Parathyroid adenoma (tissue), 2 donors: ENCODE results near the gene ABCC5.

Experiments used
- H2AFZ ChIP-seq: fragments of 300-600 bp; sonication (generic); one replicate; pipeline ENCODE4 v1.7.0; 2017; ENCODE audit warnings: antibody characterized with exemption, mild to moderate bottlenecking
- H3K27ac ChIP-seq: fragments of 300-600 bp; sonication (generic); one replicate; pipeline ENCODE4 v1.7.0; 2017
- H3K27me3 ChIP-seq: fragments of 300-600 bp; sonication (generic); one replicate; pipeline ENCODE4 v1.7.0; 2017; ENCODE audit warnings: low read length; ENCODE audit not compliant: control insufficient read depth, insufficient read depth
- H3K36me3 ChIP-seq: fragments of 300-600 bp; sonication (generic); one replicate; pipeline ENCODE4 v1.7.0; 2017; ENCODE audit warnings: low read length; ENCODE audit not compliant: control insufficient read depth, insufficient read depth
- H3K4me1 ChIP-seq: fragments of 300-600 bp; sonication (generic); one replicate; pipeline ENCODE4 v1.7.0; 2017; ENCODE audit warnings: control low read depth
- H3K4me2 ChIP-seq: fragments of 300-600 bp; sonication (generic); one replicate; pipeline ENCODE4 v1.7.0; 2017; ENCODE audit warnings: low read length
- H3K4me3 ChIP-seq: fragments of 300-600 bp; sonication (generic); one replicate; pipeline ENCODE4 v1.7.0; 2017; ENCODE audit warnings: low read depth, low read length
- H3K79me2 ChIP-seq: fragments of 300-600 bp; sonication (generic); one replicate; pipeline ENCODE4 v1.7.0; 2017; ENCODE audit warnings: control low read depth
- H3K9ac ChIP-seq: fragments of 300-600 bp; sonication (generic); one replicate; pipeline ENCODE4 v1.7.0; 2017; ENCODE audit warnings: mild to moderate bottlenecking
- H3K9me3 ChIP-seq: fragments of 300-600 bp; sonication (generic); one replicate; pipeline ENCODE4 v1.7.0; 2017; ENCODE audit warnings: low read length; ENCODE audit not compliant: control insufficient read depth
- TF ChIP-seq, protein P1 (sequence below): fragments of 300-600 bp; sonication (generic); IDR thresholded peaks from one replicate; pipeline ENCODE4 v1.7.0; 2017; ENCODE audit warnings: antibody characterized with exemption, mild to moderate bottlenecking
- donor health status: primary hyperparathyroidism.

ABCC5 gene

GRCh38 chr3:183911763-183912506 lies 105.7 kb downstream of the ABCC5 start:
- Histone ChIP-seq H2AFZ (no peak overlapping the region), H3K4me3 (no peak overlapping the region), H3K27me3 (no peaks in the 10 kb centered on the region), H3K79me2 (no peaks in the 10 kb centered on the region), H3K4me2 (no peak overlapping the region), H3K36me3 (no peaks in the 10 kb centered on the region), H3K9ac (no peak overlapping the region), H3K27ac (no peak overlapping the region), H3K9me3 (no peaks in the 10 kb centered on the region), H3K4me1 (peaks cover 7% of the 10 kb centered on the region)
- TF ChIP-seq, protein P1, sequence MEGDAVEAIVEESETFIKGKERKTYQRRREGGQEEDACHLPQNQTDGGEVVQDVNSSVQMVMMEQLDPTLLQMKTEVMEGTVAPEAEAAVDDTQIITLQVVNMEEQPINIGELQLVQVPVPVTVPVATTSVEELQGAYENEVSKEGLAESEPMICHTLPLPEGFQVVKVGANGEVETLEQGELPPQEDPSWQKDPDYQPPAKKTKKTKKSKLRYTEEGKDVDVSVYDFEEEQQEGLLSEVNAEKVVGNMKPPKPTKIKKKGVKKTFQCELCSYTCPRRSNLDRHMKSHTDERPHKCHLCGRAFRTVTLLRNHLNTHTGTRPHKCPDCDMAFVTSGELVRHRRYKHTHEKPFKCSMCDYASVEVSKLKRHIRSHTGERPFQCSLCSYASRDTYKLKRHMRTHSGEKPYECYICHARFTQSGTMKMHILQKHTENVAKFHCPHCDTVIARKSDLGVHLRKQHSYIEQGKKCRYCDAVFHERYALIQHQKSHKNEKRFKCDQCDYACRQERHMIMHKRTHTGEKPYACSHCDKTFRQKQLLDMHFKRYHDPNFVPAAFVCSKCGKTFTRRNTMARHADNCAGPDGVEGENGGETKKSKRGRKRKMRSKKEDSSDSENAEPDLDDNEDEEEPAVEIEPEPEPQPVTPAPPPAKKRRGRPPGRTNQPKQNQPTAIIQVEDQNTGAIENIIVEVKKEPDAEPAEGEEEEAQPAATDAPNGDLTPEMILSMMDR = no peak

DNA sequence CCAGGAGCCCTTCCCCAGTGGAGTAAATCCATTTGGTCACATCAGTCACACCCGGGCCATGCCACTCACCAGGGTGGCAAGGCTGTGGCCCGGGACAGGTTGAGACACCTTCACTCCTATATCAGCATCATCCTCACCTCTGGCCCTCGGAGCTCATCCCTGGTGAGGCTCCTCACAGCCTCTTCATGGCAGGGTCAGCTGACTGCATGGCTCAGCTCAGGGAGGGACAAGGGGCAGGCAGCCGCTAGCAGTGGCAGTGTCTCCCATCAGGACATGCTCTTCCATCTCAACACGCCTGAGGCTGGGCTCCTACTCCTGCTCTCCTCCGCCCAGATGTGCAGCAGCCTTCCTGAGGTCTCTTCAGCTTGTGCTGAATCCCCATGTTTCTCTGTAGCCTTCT lies 106.6 kb downstream of the ABCC5 start:
- Histone ChIP-seq H3K9ac (no peak overlapping the region), H3K27ac (no peak overlapping the region), H3K79me2 (no peaks in the 10 kb centered on the region), H3K4me3 (no peak overlapping the region), H3K4me2 (no peak overlapping the region), H3K27me3 (no peaks in the 10 kb centered on the region), H2AFZ (no peak overlapping the region), H3K36me3 (no peaks in the 10 kb centered on the region), H3K4me1 (no peaks in the 10 kb centered on the region), H3K9me3 (no peaks in the 10 kb centered on the region)
- TF ChIP-seq, protein P1 = no peak

DNA sequence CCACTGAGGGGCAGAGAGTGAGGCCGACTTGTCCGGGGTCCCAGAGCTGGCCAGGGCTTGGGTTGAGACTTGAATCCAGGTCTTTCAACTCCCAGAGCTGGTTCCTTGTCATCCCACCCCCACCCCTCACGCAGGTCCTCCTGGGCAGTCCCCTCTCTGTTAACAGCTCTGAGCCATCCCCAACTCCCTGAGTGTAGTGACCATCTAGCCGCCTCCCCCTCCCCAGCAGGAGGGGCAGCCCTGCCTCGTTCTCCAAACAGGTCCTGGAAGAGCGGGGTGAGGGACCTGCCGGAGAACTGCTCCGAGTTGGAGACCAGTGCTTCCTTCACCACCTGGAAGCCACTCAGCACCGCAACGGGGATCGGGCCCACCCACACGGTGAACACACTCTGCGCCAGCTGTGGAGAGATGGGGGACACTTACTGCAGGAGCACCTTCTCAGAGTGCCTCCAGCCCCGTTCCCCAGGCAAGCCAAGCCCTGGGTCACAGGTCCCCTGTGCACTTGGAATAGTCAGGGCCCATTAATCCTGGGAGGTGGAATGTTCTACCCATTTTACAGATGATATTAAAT lies 108.6 kb downstream of the ABCC5 start:
- Histone ChIP-seq H3K79me2 (no peaks in the 10 kb centered on the region), H3K4me3 (no peak overlapping the region), H3K9me3 (no peaks in the 10 kb centered on the region), H3K4me1 (no peaks in the 10 kb centered on the region), H3K27ac (no peak overlapping the region), H3K27me3 (no peaks in the 10 kb centered on the region), H3K36me3 (no peaks in the 10 kb centered on the region), H3K4me2 (no peak overlapping the region), H3K9ac (no peak overlapping the region), H2AFZ (no peak overlapping the region)
- TF ChIP-seq, protein P1 = no peak

DNA sequence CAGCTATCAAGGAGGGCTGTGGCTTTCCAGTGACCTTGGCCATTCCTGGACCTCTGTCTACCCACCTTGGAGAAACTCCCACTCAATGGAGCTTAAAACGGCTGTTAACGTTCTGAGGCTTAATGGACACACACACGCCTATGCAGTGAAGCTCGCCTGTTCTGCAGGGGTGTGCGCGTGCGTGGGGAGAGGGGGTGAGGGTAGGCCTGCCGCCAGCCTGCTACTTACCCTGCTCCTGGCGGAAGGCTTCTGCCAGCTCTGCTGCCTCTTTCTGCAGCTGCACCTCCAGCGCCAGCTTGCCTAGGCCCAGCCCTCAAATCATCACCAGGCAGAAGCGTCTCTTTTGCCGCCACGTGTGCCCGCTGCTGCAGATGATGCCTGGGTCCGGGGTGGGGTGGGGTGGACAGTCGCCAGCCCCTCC lies 109.8 kb downstream of the ABCC5 start:
- no peak overlapping the region for H3K4me3 ChIP-seq
- H3K4me2 ChIP-seq = no peak overlapping the region
- H3K79me2 ChIP-seq = no peaks in the 10 kb centered on the region
- no peak overlapping the region for H3K9ac ChIP-seq
- no peaks in the 10 kb centered on the region for H3K27me3 ChIP-seq
- no peaks in the 10 kb centered on the region for H3K36me3 ChIP-seq
- no peak overlapping the region for H3K27ac ChIP-seq
- TF ChIP-seq, protein P1 = no peak
- H3K4me1 ChIP-seq = no peaks in the 10 kb centered on the region
- no peaks in the 10 kb centered on the region for H3K9me3 ChIP-seq
- H2AFZ ChIP-seq = no peak overlapping the region

DNA sequence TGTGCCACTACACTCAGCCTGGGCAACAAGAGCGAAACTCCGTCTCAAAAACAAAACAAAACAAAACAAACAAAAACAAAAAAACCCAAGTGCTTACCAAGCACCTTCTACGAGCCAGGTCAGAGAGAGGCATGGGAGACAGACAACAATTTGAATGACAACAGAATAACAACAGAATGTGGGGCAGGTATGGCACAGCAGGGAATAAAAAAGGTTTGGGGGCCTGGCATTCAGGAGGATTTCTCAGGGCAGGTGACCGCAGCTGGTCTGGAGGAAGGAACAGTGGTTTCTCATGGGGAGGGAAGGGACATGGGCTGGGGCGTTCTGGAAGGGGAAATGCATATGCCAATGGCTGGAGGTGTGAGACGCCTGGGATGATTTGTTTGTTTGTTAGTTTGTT lies 110.5 kb downstream of the ABCC5 start:
- H3K36me3 ChIP-seq = no peaks in the 10 kb centered on the region

More for the DNA sequence above, 110.5 kb downstream of the ABCC5 start:
- H3K4me2 ChIP-seq = no peak overlapping the region
- H2AFZ ChIP-seq = no peak overlapping the region
- H3K27ac ChIP-seq = no peak overlapping the region
- H3K79me2 ChIP-seq = no peaks in the 10 kb centered on the region
- no peak overlapping the region for H3K9ac ChIP-seq
- no peaks in the 10 kb centered on the region for H3K4me1 ChIP-seq
- TF ChIP-seq, protein P1 = no peak
- H3K27me3 ChIP-seq = no peaks in the 10 kb centered on the region
- no peaks in the 10 kb centered on the region for H3K9me3 ChIP-seq
- H3K4me3 ChIP-seq = no peak overlapping the region
